HG03442 (cell line): ENCODE measurements around the gene KRT20.
"Not testable (repeated sequence)": the region's sequence is repeated elsewhere in the genome, so short reads cannot be mapped to it uniquely, and the experiment has no call there.

Source experiments
- ATAC-seq: cut with Tn5 transposase; IDR thresholded peaks from one replicate; pipeline ENCODE4 v1.9.1; 2021; ENCODE audit warnings: mild to moderate bottlenecking, moderate library complexity; ENCODE audit not compliant: unreplicated experiment

The KRT20 gene

GRCh38 chr17:40884708-40885512 lies at the start of gene KRT20:
Gene KRT20 (minus strand): TSS chr17:40885242. CDS start chr17:40885185, 57 bp downstream.
- ATAC-seq, result no peak

- ATAC-seq, result no peak
These were observed 47.6 kb upstream of the KRT20 start for GRCh38 chr17:40932608-40933007.

GRCh38 chr17:40931311-40931710 lies 46.3 kb upstream of the KRT20 start:
- ATAC-seq, result no peak

- no peak for ATAC-seq
These were observed 41.3 kb upstream of the KRT20 start for GRCh38 chr17:40926341-40926740.

GRCh38 chr17:40922239-40922638 lies 37.2 kb upstream of the KRT20 start:
- no peak for ATAC-seq

GRCh38 chr17:40921026-40921425 lies 36.0 kb upstream of the KRT20 start:
- ATAC-seq, result no peak

- not testable (repeated sequence) for ATAC-seq
These were observed 32.1 kb upstream of the KRT20 start for GRCh38 chr17:40917116-40917515.

GRCh38 chr17:40916366-40916765 lies 31.3 kb upstream of the KRT20 start:
- ATAC-seq, result no peak

- ATAC-seq, result no peak
These were observed 30.7 kb upstream of the KRT20 start for GRCh38 chr17:40915721-40916256.

GRCh38 chr17:40915199-40915661 lies 30.2 kb upstream of the KRT20 start:
- no peak for ATAC-seq

GRCh38 chr17:40914075-40914855 lies 29.2 kb upstream of the KRT20 start:
- no peak for ATAC-seq

- ATAC-seq, result no peak
These were observed 27.6 kb upstream of the KRT20 start for GRCh38 chr17:40912486-40913210.

GRCh38 chr17:40910441-40910841 lies 25.4 kb upstream of the KRT20 start:
- ATAC-seq, result no peak

GRCh38 chr17:40909755-40910154 lies 24.7 kb upstream of the KRT20 start:
- ATAC-seq, result no peak

- ATAC-seq, result no peak
These were observed 24.3 kb upstream of the KRT20 start for GRCh38 chr17:40909351-40909750.

GRCh38 chr17:40906613-40907012 lies 21.6 kb upstream of the KRT20 start:
- ATAC-seq, result no peak

GRCh38 chr17:40905370-40905769 lies 20.3 kb upstream of the KRT20 start:
- ATAC-seq, result no peak

- no peak for ATAC-seq
These were observed 18.2 kb upstream of the KRT20 start for GRCh38 chr17:40903129-40903847.

GRCh38 chr17:40902498-40902897 lies 17.5 kb upstream of the KRT20 start:
- ATAC-seq, result no peak

GRCh38 chr17:40901981-40902474 lies 17.0 kb upstream of the KRT20 start:
- ATAC-seq, result no peak
